ENCODE measurements around the gene LAMA3.
A peak's percentile ranks its signal among the peaks of the same experiment; 100 is the strongest.
"Not testable (repeated sequence)": the region's sequence is repeated elsewhere in the genome, so short reads cannot be mapped to it uniquely, and the experiment has no call there.

LAMA3 gene

GRCh38 chr18:23735021-23735464, 45.8 kb downstream of the LAMA3 start:
- DNase-seq, result no peak

GRCh38 chr18:23737578-23737977, 48.3 kb downstream of the LAMA3 start:
- DNase-seq, result no peak

GRCh38 chr18:23738151-23738550, 48.9 kb downstream of the LAMA3 start:
- no peak for DNase-seq

DNA sequence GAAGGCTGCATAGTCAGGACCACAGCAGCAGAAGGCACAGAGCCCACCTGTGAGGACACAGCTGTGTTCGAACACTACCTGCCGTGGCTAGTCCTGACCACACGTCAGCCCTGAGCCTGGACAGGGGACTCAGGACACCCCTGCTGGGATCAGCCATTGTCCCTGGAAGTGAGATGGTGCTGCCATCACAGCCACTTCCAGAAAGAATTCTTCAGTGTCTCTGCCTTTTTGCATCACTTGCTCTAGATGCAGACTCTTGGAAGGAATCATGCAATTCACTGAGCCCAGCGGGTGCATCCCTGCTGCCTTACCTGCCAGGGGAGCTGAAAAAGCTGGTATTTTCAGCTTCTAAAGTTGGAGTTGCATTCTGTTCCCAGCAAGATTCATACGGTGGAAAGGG, 49.3 kb downstream of the LAMA3 start:
- DNase-seq, result no peak

GRCh38 chr18:23740105-23740830, 51.0 kb downstream of the LAMA3 start:
- no peak for DNase-seq

- DNase-seq, result not testable (repeated sequence)
Measured at GRCh38 chr18:23741967-23742366, 52.7 kb downstream of the LAMA3 start.

DNA sequence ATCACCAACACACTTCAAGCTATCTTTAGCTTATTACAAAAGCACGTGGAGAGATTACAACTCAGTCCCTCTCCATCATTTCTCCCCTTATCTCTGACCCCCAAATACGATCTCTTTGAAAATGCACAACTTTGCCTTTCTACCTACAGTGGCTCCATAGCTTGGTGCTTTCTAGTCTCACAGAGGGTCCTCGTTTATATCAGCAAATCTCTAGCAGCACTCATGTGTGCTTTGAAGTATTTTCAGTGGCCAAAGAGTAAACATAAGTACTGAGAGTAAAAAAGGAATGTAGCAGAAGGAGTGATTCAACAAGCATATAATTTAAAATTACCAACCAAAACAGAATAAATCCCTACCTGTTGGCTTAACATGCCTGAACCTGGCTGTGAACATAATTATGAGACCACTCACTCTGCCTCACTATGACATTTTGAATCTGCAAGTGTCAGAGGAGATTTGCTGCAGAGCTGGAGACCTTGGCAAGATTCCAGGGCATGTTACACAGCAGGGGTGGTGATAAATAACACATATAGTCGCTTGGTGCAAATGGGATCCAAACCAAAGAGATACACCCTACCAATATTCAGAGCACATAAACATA, 54.6 kb downstream of the LAMA3 start:
- no peak for DNase-seq

DNA sequence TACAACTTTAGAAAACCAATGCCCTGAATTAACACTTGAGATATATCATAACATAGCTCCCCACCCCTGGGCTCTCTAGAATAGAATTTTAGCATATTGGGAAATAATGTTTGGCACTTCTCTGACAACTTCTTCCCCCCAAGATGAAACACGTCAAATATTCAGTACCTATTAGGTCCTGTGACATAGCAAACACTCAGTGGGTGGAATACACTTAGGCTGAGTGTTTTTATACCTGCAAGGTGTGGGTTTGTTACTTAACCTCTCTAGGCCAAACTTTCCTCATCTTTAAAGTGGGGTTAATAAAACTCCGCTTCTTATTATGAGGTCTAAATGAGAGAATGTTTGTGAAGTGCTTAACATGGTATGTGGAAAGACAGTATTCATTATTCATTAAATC, 56.1 kb downstream of the LAMA3 start:
- no peak for DNase-seq

DNA sequence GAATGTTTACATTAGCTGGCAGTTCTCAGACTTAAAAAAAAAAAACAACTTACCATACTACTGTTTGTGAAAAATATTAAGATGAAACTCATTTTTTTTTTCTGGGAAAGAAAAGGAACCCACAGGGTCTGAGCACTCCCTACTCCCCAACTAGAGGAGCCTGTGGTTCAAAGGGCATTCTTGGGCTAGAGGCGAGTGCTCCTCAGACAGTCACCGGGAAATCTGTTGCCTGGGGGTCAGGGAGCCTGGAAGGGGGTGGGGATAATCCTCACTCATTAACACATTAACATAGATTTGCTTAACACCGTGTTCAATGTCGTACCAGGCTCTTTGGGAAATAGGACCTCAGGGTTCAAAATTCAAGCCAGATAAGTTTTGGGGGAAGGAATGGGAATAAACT, 57.6 kb downstream of the LAMA3 start:
- no peak for DNase-seq

- DNase-seq, result no peak
Measured at GRCh38 chr18:23752363-23752762, 63.1 kb downstream of the LAMA3 start.

- DNase-seq, result peak; percentile 67
Measured at GRCh38 chr18:23752796-23753195, 63.5 kb downstream of the LAMA3 start.

DNA sequence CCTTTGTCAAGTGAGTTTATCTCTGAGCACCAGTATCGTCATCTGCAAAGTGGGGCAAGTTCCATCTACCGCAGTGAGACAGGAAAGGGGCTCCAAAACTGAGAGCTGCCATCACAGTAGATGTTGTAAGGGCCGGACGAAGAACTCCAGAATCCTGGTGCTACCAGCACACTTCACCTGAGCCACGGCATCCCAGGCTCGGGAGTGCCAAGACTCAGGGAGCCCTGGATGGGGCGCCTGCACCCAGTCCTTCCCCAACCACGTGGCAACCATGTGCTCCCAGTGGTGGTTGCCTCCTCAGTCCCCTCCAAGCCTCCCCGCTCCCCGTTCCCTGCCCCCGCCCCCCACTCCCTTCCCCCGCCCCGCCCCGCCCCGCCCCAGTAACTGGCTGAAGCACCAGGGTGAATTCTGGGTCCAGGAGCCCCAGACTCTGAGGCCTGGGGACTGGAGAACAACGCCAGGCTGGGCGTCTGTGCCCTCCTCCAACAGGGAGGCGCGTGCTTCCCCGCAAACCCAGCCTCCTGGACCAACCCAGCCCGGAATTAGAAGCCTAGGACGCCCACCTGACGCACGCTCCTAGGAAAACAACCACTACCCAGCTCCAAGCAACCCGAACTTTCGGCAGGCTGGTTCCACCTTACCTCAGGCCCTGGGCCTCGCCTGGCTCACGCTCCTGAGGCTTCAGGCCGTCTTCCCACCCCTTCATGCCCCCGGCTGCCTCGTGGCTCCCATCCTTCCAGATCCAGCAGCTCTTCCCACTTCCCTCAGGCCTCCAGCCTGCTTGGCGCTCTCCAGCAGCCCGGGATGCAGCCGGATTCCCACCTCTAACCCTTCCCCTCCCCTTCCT, 67.6 kb downstream of the LAMA3 start:
- no peak for DNase-seq

- DNase-seq, result no peak
Measured at GRCh38 chr18:23757437-23757733, 68.1 kb downstream of the LAMA3 start.

DNA sequence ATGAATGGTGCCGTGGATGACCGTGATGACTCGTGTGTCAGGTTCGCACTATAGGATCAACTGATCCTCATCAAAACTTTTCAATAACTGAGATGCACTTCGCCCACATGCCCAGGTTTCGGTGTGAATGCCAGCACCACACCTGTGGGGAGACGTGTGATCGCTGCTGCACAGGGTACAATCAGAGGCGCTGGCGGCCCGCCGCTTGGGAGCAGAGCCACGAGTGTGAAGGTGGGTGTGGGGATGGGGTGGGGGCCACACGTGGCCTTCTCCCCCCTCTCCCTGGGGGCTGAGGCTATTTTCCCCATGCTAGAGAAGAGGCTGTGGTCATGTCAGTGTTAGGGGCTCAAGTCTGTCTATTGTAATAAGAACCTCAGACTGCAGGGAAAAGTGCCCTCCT, 69.0 kb downstream of the LAMA3 start:
- no peak for DNase-seq

DNA sequence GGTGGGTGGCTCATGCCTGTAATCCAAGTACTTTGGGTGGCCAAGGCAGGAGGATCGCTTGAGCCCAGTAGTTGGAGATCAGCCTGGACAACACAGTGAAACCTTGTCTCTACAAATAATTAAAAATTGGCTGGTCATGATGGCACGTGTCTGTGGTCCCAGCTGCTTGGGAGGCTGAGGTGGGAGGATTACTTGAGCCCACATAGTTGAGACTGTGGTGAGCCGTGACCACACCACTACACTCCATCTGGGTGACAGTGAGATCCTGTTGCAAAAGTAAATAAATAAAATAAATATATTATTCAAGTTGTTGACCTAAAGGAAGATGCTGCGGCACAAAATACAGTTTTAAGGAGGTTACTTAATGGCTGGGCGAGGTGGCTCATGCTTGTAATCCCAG, 72.7 kb downstream of the LAMA3 start:
- DNase-seq, result no peak

- no peak for DNase-seq
Measured at GRCh38 chr18:23763343-23763742, 74.1 kb downstream of the LAMA3 start.

DNA sequence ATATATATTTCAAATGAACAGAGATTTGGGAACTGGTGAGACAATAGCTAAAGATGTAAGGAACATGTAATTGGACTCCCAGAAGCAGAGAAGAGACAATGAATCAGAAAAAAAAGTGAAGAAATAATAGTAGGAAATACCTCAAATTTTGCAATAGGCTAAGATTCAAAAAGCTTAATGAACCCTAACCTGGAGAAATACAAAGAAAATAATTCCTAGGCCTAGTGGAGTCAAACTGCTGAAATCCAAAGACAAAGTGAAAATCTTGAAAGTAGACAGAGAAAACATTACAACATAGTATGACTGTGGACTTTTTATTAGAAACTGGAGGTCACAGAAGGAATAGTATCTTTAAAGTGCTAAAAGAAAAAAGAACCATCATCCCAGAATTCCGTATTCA, 76.7 kb downstream of the LAMA3 start:
- no peak for DNase-seq

GRCh38 chr18:23772327-23773024, 83.2 kb downstream of the LAMA3 start:
- DNase-seq, result no peak

GRCh38 chr18:23776306-23776705, 87.1 kb downstream of the LAMA3 start:
- DNase-seq, result no peak

DNA sequence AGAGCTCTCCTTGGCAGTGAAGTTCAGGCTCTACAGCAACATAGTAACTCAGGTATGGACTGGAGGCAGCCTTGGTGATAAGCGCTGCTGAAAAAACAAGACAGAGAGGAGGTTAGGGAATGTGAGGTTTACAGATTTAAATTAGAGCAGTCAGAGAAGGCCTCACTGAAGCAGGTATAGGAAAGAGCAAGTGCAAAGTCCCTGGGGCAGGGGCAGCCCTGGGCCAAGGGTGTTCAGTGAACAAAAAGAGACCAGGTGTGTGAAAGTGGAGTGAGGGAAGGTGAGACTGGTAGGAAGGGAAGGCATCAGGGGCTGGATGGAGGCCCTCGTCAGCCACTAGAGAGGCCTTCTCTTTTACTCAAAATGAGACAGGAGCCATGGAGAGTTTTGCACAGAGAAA, 89.6 kb downstream of the LAMA3 start:
- no peak for DNase-seq

- DNase-seq, result no peak
Measured at GRCh38 chr18:23779696-23780303, 90.5 kb downstream of the LAMA3 start.

- peak; percentile 87 for DNase-seq
Measured at GRCh38 chr18:23784832-23785245, 95.6 kb downstream of the LAMA3 start.

DNA sequence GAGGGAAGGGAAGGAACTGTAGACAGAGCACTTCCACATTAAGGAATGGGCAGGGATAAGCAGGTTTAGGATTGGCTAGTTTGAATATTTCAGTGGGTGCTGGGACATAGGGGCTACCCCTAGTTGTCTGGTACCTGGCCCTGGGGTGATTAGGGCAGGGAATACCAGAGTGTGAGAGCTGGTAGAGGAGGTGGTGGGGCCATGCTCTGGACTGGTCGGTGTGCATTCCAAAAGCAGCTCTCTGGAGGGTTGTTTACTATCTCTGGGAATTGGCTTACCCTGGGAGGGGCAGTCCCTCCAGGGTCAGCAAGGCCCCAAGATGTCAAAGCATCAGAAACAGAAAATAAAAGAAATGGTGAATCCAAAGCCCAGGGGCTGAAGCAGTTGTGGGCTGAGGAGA, 103.8 kb downstream of the LAMA3 start:
- DNase-seq, result no peak

Measured in femur (tissue), 1 donor.